Measurements from ENCODE around the gene ACTG2. TPM values are rescaled to one million over a fixed set of nuclear protein-coding genes. Genes with fewer than 3 reads are reported as not detected.

The ACTG2 gene
- total RNA-seq, 1 experiment from 2014 or later, result 2.7 TPM

DNA sequence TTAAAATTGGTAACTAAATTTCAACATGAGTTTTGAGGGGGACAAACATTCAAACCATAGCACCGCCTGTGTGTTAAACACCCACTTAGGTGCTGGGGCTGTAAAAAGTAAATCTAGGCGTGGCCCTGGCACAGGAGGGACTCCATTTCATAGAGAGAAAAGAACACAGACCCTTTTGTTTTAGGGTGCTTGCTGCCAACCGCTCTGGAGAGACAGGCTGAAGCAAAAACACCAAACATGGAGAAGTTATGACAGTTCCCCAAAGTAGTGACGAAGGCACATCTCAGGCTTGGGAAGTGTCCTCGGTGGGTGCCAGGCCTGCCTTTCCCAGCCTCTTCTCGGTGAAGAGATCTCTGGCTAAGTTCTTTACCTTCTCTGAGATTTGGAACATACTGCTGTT is 5.1 kb downstream of the ACTG2 start:
- no peak for TF ChIP-seq EZH2 (IDR thresholded peaks at IDR 0.05; ENCODE audit: borderline replicate concordance, low read depth, low read length, poor library complexity, severe bottlenecking)
- TF ChIP-seq, protein P1, sequence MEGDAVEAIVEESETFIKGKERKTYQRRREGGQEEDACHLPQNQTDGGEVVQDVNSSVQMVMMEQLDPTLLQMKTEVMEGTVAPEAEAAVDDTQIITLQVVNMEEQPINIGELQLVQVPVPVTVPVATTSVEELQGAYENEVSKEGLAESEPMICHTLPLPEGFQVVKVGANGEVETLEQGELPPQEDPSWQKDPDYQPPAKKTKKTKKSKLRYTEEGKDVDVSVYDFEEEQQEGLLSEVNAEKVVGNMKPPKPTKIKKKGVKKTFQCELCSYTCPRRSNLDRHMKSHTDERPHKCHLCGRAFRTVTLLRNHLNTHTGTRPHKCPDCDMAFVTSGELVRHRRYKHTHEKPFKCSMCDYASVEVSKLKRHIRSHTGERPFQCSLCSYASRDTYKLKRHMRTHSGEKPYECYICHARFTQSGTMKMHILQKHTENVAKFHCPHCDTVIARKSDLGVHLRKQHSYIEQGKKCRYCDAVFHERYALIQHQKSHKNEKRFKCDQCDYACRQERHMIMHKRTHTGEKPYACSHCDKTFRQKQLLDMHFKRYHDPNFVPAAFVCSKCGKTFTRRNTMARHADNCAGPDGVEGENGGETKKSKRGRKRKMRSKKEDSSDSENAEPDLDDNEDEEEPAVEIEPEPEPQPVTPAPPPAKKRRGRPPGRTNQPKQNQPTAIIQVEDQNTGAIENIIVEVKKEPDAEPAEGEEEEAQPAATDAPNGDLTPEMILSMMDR (conservative IDR thresholded peaks at IDR 0.05; ENCODE audit: low read depth, low read length), result no peak
- no peak overlapping the region for H3K4me3 ChIP-seq (ENCODE audit: low read depth, low read length, poor library complexity, severe bottlenecking)
- H3K27me3 ChIP-seq (replicated peaks; ENCODE audit: insufficient read depth, low read depth, low read length, poor library complexity), result no peaks in the 10 kb centered on the region
- no peaks in the 10 kb centered on the region for H3K9me3 ChIP-seq (ENCODE audit: low read depth, low read length, poor library complexity, severe bottlenecking)
- POLR2A ChIA-PET (ENCODE audit: low non-redundant PET), result no interaction called here
- H3K27ac ChIP-seq (ENCODE audit: low read depth, low read length, poor library complexity, severe bottlenecking), result no peak overlapping the region
- intact Hi-C loops (cut with micrococcal nuclease; ENCODE audit: unreplicated experiment), result no loop called here
- CTCF ChIA-PET, result no interaction called here
- H3K36me3 ChIP-seq (ENCODE audit: insufficient read depth, low read length, poor library complexity, severe bottlenecking), result no peaks in the 10 kb centered on the region
- no peak for DNase-seq (ENCODE audit: low spot score)
- no TSS peak for BruUV-seq (replicated peaks)
- H3K4me1 ChIP-seq (ENCODE audit: insufficient read depth, low read length, poor library complexity, severe bottlenecking), result no peaks in the 10 kb centered on the region

DNA sequence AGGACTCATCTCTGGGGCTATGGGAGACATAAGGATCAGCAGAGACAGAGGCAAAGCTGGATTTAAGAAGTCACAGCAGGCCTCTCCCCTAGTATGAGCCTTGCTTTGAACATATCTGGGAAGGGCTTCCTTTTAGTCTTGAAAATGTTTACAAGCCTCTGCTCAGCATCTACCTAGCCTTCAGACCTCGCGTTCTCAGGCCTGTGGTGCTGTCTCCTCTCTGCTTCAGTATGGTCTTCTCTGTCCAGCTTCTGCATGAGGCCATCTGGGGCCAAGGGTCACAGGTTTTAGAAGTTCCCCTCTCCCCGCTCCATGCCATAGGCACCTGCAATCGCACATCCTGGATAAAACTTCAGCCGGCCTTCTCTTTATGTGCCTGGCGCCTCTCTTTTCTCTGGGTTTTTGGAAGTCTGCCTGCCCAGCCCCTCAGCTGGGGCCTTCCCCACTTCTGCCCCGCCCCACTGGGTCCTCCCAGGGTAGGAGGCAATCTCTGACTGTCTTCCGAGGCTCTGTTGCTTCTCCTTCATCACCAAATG is 7.1 kb downstream of the ACTG2 start:
- intact Hi-C loops (cut with micrococcal nuclease; ENCODE audit: unreplicated experiment), result no loop called here
- POLR2A ChIA-PET (ENCODE audit: low non-redundant PET), result no interaction called here
- no peaks in the 10 kb centered on the region for H3K27me3 ChIP-seq (replicated peaks; ENCODE audit: insufficient read depth, low read depth, low read length, poor library complexity)
- H3K36me3 ChIP-seq (ENCODE audit: insufficient read depth, low read length, poor library complexity, severe bottlenecking), result no peaks in the 10 kb centered on the region
- no peaks in the 10 kb centered on the region for H3K4me1 ChIP-seq (ENCODE audit: insufficient read depth, low read length, poor library complexity, severe bottlenecking)
- TF ChIP-seq EZH2 (IDR thresholded peaks at IDR 0.05; ENCODE audit: borderline replicate concordance, low read depth, low read length, poor library complexity, severe bottlenecking), result no peak
- TF ChIP-seq, protein P1 (conservative IDR thresholded peaks at IDR 0.05; ENCODE audit: low read depth, low read length), result no peak
- H3K4me3 ChIP-seq (ENCODE audit: low read depth, low read length, poor library complexity, severe bottlenecking), result no peak overlapping the region
- BruUV-seq (replicated peaks), result no TSS peak
- no peak for DNase-seq (ENCODE audit: low spot score)
- H3K9me3 ChIP-seq (ENCODE audit: low read depth, low read length, poor library complexity, severe bottlenecking), result no peaks in the 10 kb centered on the region
- CTCF ChIA-PET, result no interaction called here
- no peak overlapping the region for H3K27ac ChIP-seq (ENCODE audit: low read depth, low read length, poor library complexity, severe bottlenecking)

DNA sequence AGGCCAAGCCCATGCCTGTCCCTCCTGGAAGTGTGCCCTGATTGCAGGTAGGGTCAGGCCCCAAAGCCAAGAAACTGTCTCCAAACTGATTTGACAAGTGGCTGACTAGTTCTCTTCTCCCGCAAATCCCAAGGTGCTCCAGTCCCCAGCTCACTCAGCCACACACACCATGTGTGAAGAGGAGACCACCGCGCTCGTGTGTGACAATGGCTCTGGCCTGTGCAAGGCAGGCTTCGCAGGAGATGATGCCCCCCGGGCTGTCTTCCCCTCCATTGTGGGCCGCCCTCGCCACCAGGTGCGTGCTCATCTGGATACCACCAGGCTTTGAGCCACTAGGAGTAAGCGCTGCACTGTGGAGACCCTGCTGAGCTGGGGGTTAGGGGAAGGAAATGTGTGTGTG is 8.3 kb downstream of the ACTG2 start:
- CTCF ChIA-PET, result no interaction called here

More for the DNA sequence above, 8.3 kb downstream of the ACTG2 start:
- intact Hi-C loops (cut with micrococcal nuclease; ENCODE audit: unreplicated experiment), result no loop called here
- Histone ChIP-seq H3K27me3 (replicated peaks; ENCODE audit: insufficient read depth, low read depth, low read length, poor library complexity) (no peaks in the 10 kb centered on the region), H3K36me3 (ENCODE audit: insufficient read depth, low read length, poor library complexity, severe bottlenecking) (no peaks in the 10 kb centered on the region), H3K27ac (ENCODE audit: low read depth, low read length, poor library complexity, severe bottlenecking) (no peak overlapping the region), H3K9me3 (ENCODE audit: low read depth, low read length, poor library complexity, severe bottlenecking) (no peaks in the 10 kb centered on the region), H3K4me3 (ENCODE audit: low read depth, low read length, poor library complexity, severe bottlenecking) (no peak overlapping the region), H3K4me1 (ENCODE audit: insufficient read depth, low read length, poor library complexity, severe bottlenecking) (no peaks in the 10 kb centered on the region)
- POLR2A ChIA-PET (ENCODE audit: low non-redundant PET), result no interaction called here
- TF ChIP-seq EZH2 (IDR thresholded peaks at IDR 0.05; ENCODE audit: borderline replicate concordance, low read depth, low read length, poor library complexity, severe bottlenecking), result no peak
- TF ChIP-seq, protein P1 (conservative IDR thresholded peaks at IDR 0.05; ENCODE audit: low read depth, low read length), result no peak
- DNase-seq (ENCODE audit: low spot score), result no peak
- no TSS peak for BruUV-seq (replicated peaks)
